NT2/D1 (cell line): ENCODE data around the gene ESRP2.

Experiments
- DNase-seq: peaks from one replicate; pipeline ENCODE4 v3.0.0-alpha.2; 2011; ENCODE audit warnings: low read depth, low spot score
- H3K27me3 ChIP-seq: 2 replicates; pipeline ENCODE4 v1.6.0; 2011; ENCODE audit warnings: mild to moderate bottlenecking; ENCODE audit not compliant: insufficient read length, insufficient read depth
- H3K36me3 ChIP-seq: 2 replicates; pipeline ENCODE4 v1.6.1; 2011; ENCODE audit warnings: mild to moderate bottlenecking, low read length, mixed read lengths; ENCODE audit not compliant: insufficient read depth, insufficient read length
- H3K4me1 ChIP-seq: 2 replicates; pipeline ENCODE4 v1.5.1; 2011; ENCODE audit not compliant: insufficient read depth, insufficient read length
- H3K4me3 ChIP-seq: 2 replicates; pipeline ENCODE4 v1.5.1; 2011; ENCODE audit warnings: low read depth; ENCODE audit not compliant: insufficient read length
- H3K9ac ChIP-seq: 2 replicates; pipeline ENCODE4 v1.6.0; 2011; ENCODE audit warnings: low read depth; ENCODE audit not compliant: insufficient read length
- H3K9me3 ChIP-seq: 2 replicates; pipeline ENCODE4 v1.5.1; 2011; ENCODE audit warnings: mild to moderate bottlenecking, low read length; ENCODE audit not compliant: insufficient read depth
- SUZ12 ChIP-seq: IDR thresholded peaks from 2 replicates; pipeline ENCODE4 v1.6.1; 2011; ENCODE audit not compliant: insufficient read length, insufficient read depth; ENCODE audit errors: extremely low read depth
- YY1 ChIP-seq: IDR thresholded peaks from 2 replicates; pipeline ENCODE4 v1.6.1; 2011; ENCODE audit not compliant: insufficient read length, insufficient read depth
- ZNF274 ChIP-seq: IDR thresholded peaks from 2 replicates; pipeline ENCODE4 v1.6.1; 2011; ENCODE audit warnings: mild to moderate bottlenecking, low read depth, low read length

Gene ESRP2

GRCh38 chr16:68223072-68223471 is 12.9 kb downstream of the ESRP2 start:
- H3K4me1 ChIP-seq: no peaks in the 10 kb centered on the region

GRCh38 chr16:68219725-68220351 is 16.1 kb downstream of the ESRP2 start:
- Histone ChIP-seq H3K36me3 (peaks cover 14% of the 10 kb centered on the region), H3K9ac (no peak overlapping the region)
- no peak for DNase-seq

More at GRCh38 chr16:68223072-68223471, 12.9 kb downstream of the ESRP2 start:
- H3K9ac ChIP-seq: no peak overlapping the region
- H3K27me3 ChIP-seq: no peaks in the 10 kb centered on the region
- H3K36me3 ChIP-seq: peaks cover 25% of the 10 kb centered on the region
- no peak for DNase-seq
- H3K9me3 ChIP-seq: no peaks in the 10 kb centered on the region
- TF ChIP-seq YY1 (no peak), ZNF274 (no peak), SUZ12 (no peak)
- no peak overlapping the region for H3K4me3 ChIP-seq

GRCh38 chr16:68217506-68217905 is 18.4 kb downstream of the ESRP2 start:
- no peak overlapping the region for H3K9ac ChIP-seq
- no peaks in the 10 kb centered on the region for H3K27me3 ChIP-seq
- no peaks in the 10 kb centered on the region for H3K9me3 ChIP-seq
- H3K4me1 ChIP-seq: no peaks in the 10 kb centered on the region
- peaks cover 14% of the 10 kb centered on the region for H3K36me3 ChIP-seq
- TF ChIP-seq YY1 (no peak), SUZ12 (no peak), ZNF274 (no peak)
- H3K4me3 ChIP-seq: no peak overlapping the region
- DNase-seq: no peak

More at GRCh38 chr16:68219725-68220351, 16.1 kb downstream of the ESRP2 start:
- Histone ChIP-seq H3K4me3 (no peak overlapping the region), H3K4me1 (no peaks in the 10 kb centered on the region), H3K27me3 (no peaks in the 10 kb centered on the region), H3K9me3 (no peaks in the 10 kb centered on the region)
- no peak for TF ChIP-seq SUZ12
- no peak for TF ChIP-seq ZNF274
- TF ChIP-seq YY1: no peak

- no peaks in the 10 kb centered on the region for H3K27me3 ChIP-seq
- H3K9ac ChIP-seq: no peak overlapping the region
- peaks cover 7% of the 10 kb centered on the region for H3K36me3 ChIP-seq
- H3K4me1 ChIP-seq: no peaks in the 10 kb centered on the region
- no peaks in the 10 kb centered on the region for H3K9me3 ChIP-seq
- no peak overlapping the region for H3K4me3 ChIP-seq
- no peak for DNase-seq
- TF ChIP-seq SUZ12: no peak
- TF ChIP-seq ZNF274: no peak
- no peak for TF ChIP-seq YY1
These were observed 19.7 kb downstream of the ESRP2 start for GRCh38 chr16:68216240-68216639.

GRCh38 chr16:68215302-68215701 is 20.6 kb downstream of the ESRP2 start:
- Histone ChIP-seq H3K4me1 (no peaks in the 10 kb centered on the region), H3K9ac (no peak overlapping the region), H3K4me3 (no peak overlapping the region), H3K9me3 (no peaks in the 10 kb centered on the region), H3K27me3 (no peaks in the 10 kb centered on the region), H3K36me3 (peaks cover 6% of the 10 kb centered on the region)
- DNase-seq: no peak
- no peak for TF ChIP-seq SUZ12
- no peak for TF ChIP-seq YY1
- no peak for TF ChIP-seq ZNF274

- no peak for DNase-seq
- Histone ChIP-seq H3K9ac (no peak overlapping the region), H3K36me3 (peaks cover 6% of the 10 kb centered on the region), H3K27me3 (no peaks in the 10 kb centered on the region), H3K4me1 (no peaks in the 10 kb centered on the region), H3K9me3 (no peaks in the 10 kb centered on the region), H3K4me3 (no peak overlapping the region)
- TF ChIP-seq ZNF274 (no peak), SUZ12 (no peak), YY1 (no peak)
These were observed 21.2 kb downstream of the ESRP2 start for GRCh38 chr16:68214726-68215125.

GRCh38 chr16:68206245-68206644 is 29.7 kb downstream of the ESRP2 start:
- H3K27me3 ChIP-seq: no peaks in the 10 kb centered on the region
- no peak for TF ChIP-seq ZNF274
- no peak for TF ChIP-seq YY1
- TF ChIP-seq SUZ12: no peak
- H3K4me3 ChIP-seq: no peak overlapping the region
- no peak overlapping the region for H3K9ac ChIP-seq
- H3K9me3 ChIP-seq: no peaks in the 10 kb centered on the region
- H3K36me3 ChIP-seq: peaks cover 9% of the 10 kb centered on the region
- H3K4me1 ChIP-seq: no peaks in the 10 kb centered on the region
- DNase-seq: no peak

- no peak for TF ChIP-seq SUZ12
- Histone ChIP-seq H3K9me3 (no peaks in the 10 kb centered on the region), H3K9ac (no peak overlapping the region), H3K4me1 (no peaks in the 10 kb centered on the region), H3K4me3 (no peak overlapping the region), H3K36me3 (peaks cover 4% of the 10 kb centered on the region), H3K27me3 (no peaks in the 10 kb centered on the region)
- no peak for DNase-seq
These were observed 33.8 kb downstream of the ESRP2 start for GRCh38 chr16:68202091-68202519.
